Upper lobe of left lung (tissue), 6 donors: Measurements from ENCODE around the gene ZNF629. TPM values are rescaled to one million over a fixed set of nuclear protein-coding genes. Genes with fewer than 3 reads are reported as not detected.

ENCODE experiments used
- ATAC-seq, 2 donors: fragments of 200-7000 bp; cut with Tn5 transposase; one replicate each; pipeline ENCODE4 v1.9.1; 2022; ENCODE audit warnings: mild to moderate bottlenecking in 2 of 2, moderate library complexity in 2 of 2; ENCODE audit not compliant: low FRiP score in 2 of 2
- DNase-seq, 2 donors: peaks; one replicate each; pipeline ENCODE4 v3.0.0-alpha.2; 2019 to 2020
- H3K27ac ChIP-seq, 4 donors: fragments of 200-600 bp; sonication (generic); one replicate each; pipeline ENCODE4 v1.5.1; 2016 to 2019
- H3K27me3 ChIP-seq, 4 donors: fragments of 200-600 bp; sonication (generic); one replicate each; pipeline ENCODE4 v1.5.1; 2017 to 2019
- H3K36me3 ChIP-seq, 4 donors: fragments of 200-600 bp; sonication (generic); one replicate each; pipeline ENCODE4 v1.5.1; 2016 to 2019
- H3K4me1 ChIP-seq, 4 donors: fragments of 200-600 bp; sonication (generic); one replicate each; pipeline ENCODE4 v1.5.1; 2018 to 2019
- H3K4me3 ChIP-seq, 4 donors: fragments of 200-600 bp; sonication (generic); one replicate each; pipeline ENCODE4 v1.5.1; 2017 to 2019; ENCODE audit warnings: mild to moderate bottlenecking in 2 of 4, moderate library complexity in 1 of 4
- H3K9me3 ChIP-seq, 4 donors: fragments of 200-600 bp; sonication (generic); one replicate each; pipeline ENCODE4 v1.5.1; 2018 to 2019
- CTCF ChIP-seq, 6 experiments: fragments of 450-650 bp in 4 of 6; fragments of 200-600 bp in 2 of 6; sonication (generic) in 2 of 6; IDR thresholded peaks; one replicate each; pipeline ENCODE4 v1.5.1; 2016 to 2019; ENCODE audit warnings: antibody characterized with exemption in 6 of 6
- EP300 ChIP-seq, 4 donors: sonication (generic); formaldehyde crosslinking; IDR thresholded peaks; one replicate each; pipeline ENCODE4 v1.5.1; 2017; ENCODE audit warnings: antibody characterized with exemption in 4 of 4, control low read depth in 2 of 4
- POLR2A ChIP-seq, 4 donors: fragments of 450-650 bp; IDR thresholded peaks; one replicate each; pipeline ENCODE4 v1.5.1; 2016 to 2017; ENCODE audit warnings: antibody characterized with exemption in 4 of 4, mild to moderate bottlenecking in 2 of 4
- POLR2AphosphoS5 ChIP-seq, 2 donors: sonication (generic); formaldehyde crosslinking; IDR thresholded peaks; one replicate each; pipeline ENCODE4 v1.5.1; 2017; ENCODE audit warnings: antibody characterized with exemption in 2 of 2
- WGBS, 2 donors: methylation state at CpG; one replicate each; pipeline ENCODE4 v1.1.5; 2017 to 2018; 5-methylcytosine and 5-hydroxymethylcytosine counted together
- total RNA-seq, 6 donors: library from RNA; depleted of rRNA in 4 of 6; stranded (reverse); fragments of >200 nt in 4 of 6; gene quantifications; one replicate each; pipeline versions ENCODE4 v1.1.0 to v1.2.1, GENCODE V29; 2016 to 2021
- donor health status: DM: no; HTN: no; CAD: no; lungs with moderate emphysema.
- donor health status: DM: no; HTN: yes; CAD: no; lungs with severe emphysema.

ZNF629 gene
- total RNA-seq, 6 donors from 2014 or later, result 13.1 to 32.5 (median 14.8) TPM

GRCh38 chr16:30764086-30764485 is 22.9 kb downstream of the ZNF629 start:
- no peak overlapping the region for H3K4me3 ChIP-seq
- peaks cover 45 to 60% (median 53%) of the 10 kb centered on the region in 4 donors for H3K36me3 ChIP-seq
- no peak overlapping the region for H3K27ac ChIP-seq
- H3K4me1 ChIP-seq, result peaks cover 22 to 44% (median 26%) of the 10 kb centered on the region in 4 donors
- DNase-seq (no peak), ATAC-seq (no peak)
- no peak for TF ChIP-seq CTCF (IDR thresholded peaks at IDR 0.05)
- no peak for TF ChIP-seq POLR2A (IDR thresholded peaks at IDR 0.05)
- no peak for TF ChIP-seq POLR2AphosphoS5 (IDR thresholded peaks at IDR 0.05)
- no peak for TF ChIP-seq EP300 (IDR thresholded peaks at IDR 0.05)
- WGBS, 2 donors, result 91 to 93% methylated on average over 7 to 11 of the region's 11 CpGs
- H3K27me3 ChIP-seq, result no peaks in the 10 kb centered on the region
- no peaks in the 10 kb centered on the region for H3K9me3 ChIP-seq

GRCh38 chr16:30762991-30763725 is 23.8 kb downstream of the ZNF629 start:
- ATAC-seq (no peak), DNase-seq (no peak)
- TF ChIP-seq EP300 (IDR thresholded peaks at IDR 0.05) (no peak), CTCF (IDR thresholded peaks at IDR 0.05) (no peak), POLR2A (IDR thresholded peaks at IDR 0.05) (no peak), POLR2AphosphoS5 (IDR thresholded peaks at IDR 0.05) (no peak)
- 64 to 66% methylated on average over 14 to 15 of the region's 15 CpGs for WGBS, 2 donors
- Histone ChIP-seq H3K4me3 (peak overlapping the region; percentile 82 to 96 (median 90)), H3K36me3 (peaks cover 36 to 51% (median 44%) of the 10 kb centered on the region in 4 donors), H3K27ac (peak overlapping the region; percentile 81 to 95 (median 94)), H3K4me1 (peaks cover 22 to 46% (median 26%) of the 10 kb centered on the region in 4 donors), H3K9me3 (no peaks in the 10 kb centered on the region), H3K27me3 (no peaks in the 10 kb centered on the region)

DNA sequence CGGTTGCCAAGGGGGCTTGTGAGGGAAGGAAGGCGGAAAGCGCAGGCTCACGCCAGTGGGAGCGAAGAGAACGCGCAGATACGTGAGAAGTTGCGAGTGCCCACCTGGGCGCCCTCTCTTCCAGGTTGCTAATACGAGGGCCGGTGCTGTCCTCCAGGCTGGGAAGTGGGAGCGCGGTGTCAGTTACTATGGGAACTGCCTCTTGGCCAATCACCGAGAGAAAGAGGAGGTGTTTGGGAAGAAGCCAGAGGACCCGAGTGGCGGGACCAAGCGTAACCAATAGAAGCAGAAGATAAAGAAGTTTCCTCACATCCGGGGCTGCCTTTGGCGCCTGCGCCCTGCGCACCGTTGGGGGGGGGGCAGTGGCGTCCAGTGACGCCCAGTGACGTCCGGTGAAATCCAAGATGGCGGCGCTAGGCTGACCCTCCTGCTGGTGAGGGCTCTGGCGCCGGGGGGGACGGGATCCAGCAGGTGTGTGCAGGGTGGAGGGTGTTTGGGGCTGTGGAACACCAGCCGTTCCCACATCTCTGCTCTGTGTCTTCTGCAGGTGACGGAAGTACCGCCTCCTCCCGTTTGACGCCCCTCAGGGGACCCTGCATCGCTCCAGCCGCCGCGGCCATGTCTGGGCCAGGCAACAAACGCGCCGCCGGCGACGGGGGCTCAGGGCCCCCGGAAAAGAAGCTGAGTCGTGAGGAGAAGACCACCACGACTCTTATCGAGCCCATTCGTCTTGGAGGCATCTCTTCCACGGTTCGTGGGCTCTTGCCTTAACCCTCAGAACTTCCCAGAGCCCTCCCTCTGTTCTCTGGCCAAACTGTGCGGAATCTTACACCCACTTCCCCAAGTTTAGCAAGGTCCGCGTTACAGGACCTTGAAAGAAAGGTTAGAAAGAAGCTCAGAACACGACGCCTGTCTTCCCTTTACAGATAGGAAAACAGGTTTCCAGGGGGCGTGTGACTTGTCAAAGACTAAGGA is 24.8 kb downstream of the ZNF629 start, which contains the start of the genes CFAP119 and RNF40:
Gene CFAP119 (minus strand): TSS at position 135 of the 975 bp plus-strand sequence. CDS start 314 bp downstream, outside the sequence.
Gene RNF40 (plus strand): TSS at position 395 of the 975 bp plus-strand sequence. CDS start 224 bp downstream, at position 619.
- ATAC-seq, result peak; percentile 97 to 98
- Histone ChIP-seq H3K27me3 (no peaks in the 10 kb centered on the region), H3K36me3 (peaks cover 27 to 45% (median 37%) of the 10 kb centered on the region in 4 donors), H3K4me3 (peak within 1 kb of the TSS; percentile 82 to 96 (median 90)), H3K9me3 (no peaks in the 10 kb centered on the region), H3K4me1 (peaks cover 22 to 46% (median 26%) of the 10 kb centered on the region in 4 donors), H3K27ac (peak within 1 kb of the TSS; percentile 81 to 95 (median 94))
- TF ChIP-seq CTCF (IDR thresholded peaks at IDR 0.05) (peak in 4 of 6 experiments; percentile 16 to 35 (median 26)), POLR2AphosphoS5 (IDR thresholded peaks at IDR 0.05) (peak; percentile 88 to 94), EP300 (IDR thresholded peaks at IDR 0.05) (peak in 1 of 4 donors; percentile 13), POLR2A (IDR thresholded peaks at IDR 0.05) (peak; percentile 12 to 89 (median 69))
- DNase-seq, result peak; percentile 98
- 1 to 2% methylated on average over 41 to 60 of the region's 60 CpGs for WGBS, 2 donors

- peak; percentile 48 to 76 for ATAC-seq
- 0% methylated on average over 4 to 36 of the region's 64 CpGs for WGBS, 2 donors
- no peaks in the 10 kb centered on the region for H3K27me3 ChIP-seq
- peaks cover 22 to 46% (median 26%) of the 10 kb centered on the region in 4 donors for H3K4me1 ChIP-seq
- TF ChIP-seq POLR2A (IDR thresholded peaks at IDR 0.05) (no peak), CTCF (IDR thresholded peaks at IDR 0.05) (no peak), POLR2AphosphoS5 (IDR thresholded peaks at IDR 0.05) (no peak), EP300 (IDR thresholded peaks at IDR 0.05) (no peak)
- DNase-seq, result peak; percentile 37 to 92
- peak overlapping the region; percentile 45 to 95 (median 94) for H3K27ac ChIP-seq
- H3K4me3 ChIP-seq, result peak overlapping the region; percentile 51 to 96 (median 86)
- no peaks in the 10 kb centered on the region for H3K9me3 ChIP-seq
- peaks cover 20 to 45% (median 37%) of the 10 kb centered on the region in 4 donors for H3K36me3 ChIP-seq
Observed at GRCh38 chr16:30761427-30761927, 25.5 kb downstream of the ZNF629 start.
